ENCODE data around the gene AKT3. TPM values are rescaled to one million over a fixed set of nuclear protein-coding genes. Genes with fewer than 3 reads are reported as not detected.

Gene AKT3
- total RNA-seq, 4 donors from 2014 or later: 3.8 to 31.7 (median 8.6) TPM

GRCh38 chr1:243628476-243628907 lies 221.6 kb downstream of the AKT3 start:
- Histone ChIP-seq H3K36me3 (no peaks in the 10 kb centered on the region), H3K4me3 (no peak overlapping the region), H3K9me3 (no peaks in the 10 kb centered on the region), H3K27me3 (no peaks in the 10 kb centered on the region), H3K27ac (no peak overlapping the region), H3K4me1 (no peaks in the 10 kb centered on the region)
- no peak for DNase-seq (ENCODE audit: low spot score in 2 of 2)
- no peak for TF ChIP-seq POLR2A (IDR thresholded peaks at IDR 0.05)
- TF ChIP-seq POLR2AphosphoS5 (IDR thresholded peaks at IDR 0.05): no peak
- no peak for TF ChIP-seq CTCF (IDR thresholded peaks at IDR 0.05)
- TF ChIP-seq EP300 (IDR thresholded peaks at IDR 0.05): no peak
- 100% methylated on average over 2 of the region's 2 CpGs for WGBS

GRCh38 chr1:243623841-243624240 lies 226.2 kb downstream of the AKT3 start:
- Histone ChIP-seq H3K27ac (no peak overlapping the region), H3K9me3 (peaks cover 3% of the 10 kb centered on the region), H3K4me3 (no peak overlapping the region), H3K4me1 (no peaks in the 10 kb centered on the region), H3K27me3 (no peaks in the 10 kb centered on the region), H3K36me3 (no peaks in the 10 kb centered on the region)
- WGBS: 94% methylated on average over 2 of the region's 2 CpGs
- DNase-seq (ENCODE audit: low spot score in 2 of 2): no peak
- TF ChIP-seq POLR2AphosphoS5 (IDR thresholded peaks at IDR 0.05): no peak
- no peak for TF ChIP-seq EP300 (IDR thresholded peaks at IDR 0.05)
- no peak for TF ChIP-seq CTCF (IDR thresholded peaks at IDR 0.05)
- no peak for TF ChIP-seq POLR2A (IDR thresholded peaks at IDR 0.05)

- Histone ChIP-seq H3K9me3 (peaks cover 3% of the 10 kb centered on the region), H3K4me1 (no peaks in the 10 kb centered on the region), H3K4me3 (no peak overlapping the region), H3K27ac (no peak overlapping the region), H3K36me3 (no peaks in the 10 kb centered on the region), H3K27me3 (no peaks in the 10 kb centered on the region)
- no peak for TF ChIP-seq CTCF (IDR thresholded peaks at IDR 0.05)
- no peak for TF ChIP-seq POLR2A (IDR thresholded peaks at IDR 0.05)
- TF ChIP-seq EP300 (IDR thresholded peaks at IDR 0.05): no peak
- WGBS: 94% methylated on average over 2 of the region's 2 CpGs
- no peak for DNase-seq (ENCODE audit: low spot score in 2 of 2)
Measured at GRCh38 chr1:243621973-243622372, 228.1 kb downstream of the AKT3 start.

GRCh38 chr1:243620096-243620495 lies 229.9 kb downstream of the AKT3 start:
- H3K4me1 ChIP-seq: no peaks in the 10 kb centered on the region
- TF ChIP-seq POLR2A (IDR thresholded peaks at IDR 0.05): no peak
- no peak for TF ChIP-seq CTCF (IDR thresholded peaks at IDR 0.05)
- TF ChIP-seq EP300 (IDR thresholded peaks at IDR 0.05): no peak
- TF ChIP-seq POLR2AphosphoS5 (IDR thresholded peaks at IDR 0.05): no peak
- peaks cover 3% of the 10 kb centered on the region for H3K9me3 ChIP-seq
- DNase-seq (ENCODE audit: low spot score in 2 of 2): no peak
- H3K36me3 ChIP-seq: no peaks in the 10 kb centered on the region
- no peak overlapping the region for H3K27ac ChIP-seq
- 88% methylated on average over 3 of the region's 3 CpGs for WGBS
- no peak overlapping the region for H3K4me3 ChIP-seq
- no peaks in the 10 kb centered on the region for H3K27me3 ChIP-seq

GRCh38 chr1:243609698-243610097 lies 240.3 kb downstream of the AKT3 start:
- WGBS: 94% methylated on average over 2 of the region's 2 CpGs
- Histone ChIP-seq H3K27me3 (no peaks in the 10 kb centered on the region), H3K36me3 (peaks cover 3% of the 10 kb centered on the region), H3K4me3 (no peak overlapping the region), H3K4me1 (no peaks in the 10 kb centered on the region), H3K9me3 (no peaks in the 10 kb centered on the region), H3K27ac (no peak overlapping the region)
- no peak for TF ChIP-seq EP300 (IDR thresholded peaks at IDR 0.05)
- TF ChIP-seq CTCF (IDR thresholded peaks at IDR 0.05): no peak
- TF ChIP-seq POLR2AphosphoS5 (IDR thresholded peaks at IDR 0.05): no peak
- TF ChIP-seq POLR2A (IDR thresholded peaks at IDR 0.05): no peak
- no peak for DNase-seq (ENCODE audit: low spot score in 2 of 2)

Data from suprapubic skin (tissue), 4 donors.